ENCODE measurements around the gene CGAS.

DNA sequence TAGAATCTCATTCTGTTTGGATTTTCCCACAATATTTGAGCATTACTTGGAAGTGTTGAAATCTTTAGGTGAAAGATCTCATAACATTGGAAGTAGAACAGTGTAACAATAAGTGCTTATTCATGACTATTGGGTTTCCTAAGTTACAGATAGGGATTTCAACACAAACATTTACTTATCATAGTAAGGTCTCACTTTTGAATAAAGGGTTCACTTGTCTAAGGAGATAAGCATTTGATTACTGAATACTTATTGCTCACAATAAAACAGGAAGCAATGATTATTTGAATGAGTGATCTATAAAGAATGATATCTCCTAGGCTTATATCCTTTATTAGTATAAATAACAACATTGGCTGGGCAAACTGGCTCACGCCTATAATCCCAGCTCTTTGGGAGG is 42.7 kb downstream of the CGAS start:
- TF ChIP-seq TAF1 (IDR thresholded peaks at IDR 0.05; ENCODE audit: borderline replicate concordance, insufficient read depth, low read length), result no peak
- TF ChIP-seq, protein P1, sequence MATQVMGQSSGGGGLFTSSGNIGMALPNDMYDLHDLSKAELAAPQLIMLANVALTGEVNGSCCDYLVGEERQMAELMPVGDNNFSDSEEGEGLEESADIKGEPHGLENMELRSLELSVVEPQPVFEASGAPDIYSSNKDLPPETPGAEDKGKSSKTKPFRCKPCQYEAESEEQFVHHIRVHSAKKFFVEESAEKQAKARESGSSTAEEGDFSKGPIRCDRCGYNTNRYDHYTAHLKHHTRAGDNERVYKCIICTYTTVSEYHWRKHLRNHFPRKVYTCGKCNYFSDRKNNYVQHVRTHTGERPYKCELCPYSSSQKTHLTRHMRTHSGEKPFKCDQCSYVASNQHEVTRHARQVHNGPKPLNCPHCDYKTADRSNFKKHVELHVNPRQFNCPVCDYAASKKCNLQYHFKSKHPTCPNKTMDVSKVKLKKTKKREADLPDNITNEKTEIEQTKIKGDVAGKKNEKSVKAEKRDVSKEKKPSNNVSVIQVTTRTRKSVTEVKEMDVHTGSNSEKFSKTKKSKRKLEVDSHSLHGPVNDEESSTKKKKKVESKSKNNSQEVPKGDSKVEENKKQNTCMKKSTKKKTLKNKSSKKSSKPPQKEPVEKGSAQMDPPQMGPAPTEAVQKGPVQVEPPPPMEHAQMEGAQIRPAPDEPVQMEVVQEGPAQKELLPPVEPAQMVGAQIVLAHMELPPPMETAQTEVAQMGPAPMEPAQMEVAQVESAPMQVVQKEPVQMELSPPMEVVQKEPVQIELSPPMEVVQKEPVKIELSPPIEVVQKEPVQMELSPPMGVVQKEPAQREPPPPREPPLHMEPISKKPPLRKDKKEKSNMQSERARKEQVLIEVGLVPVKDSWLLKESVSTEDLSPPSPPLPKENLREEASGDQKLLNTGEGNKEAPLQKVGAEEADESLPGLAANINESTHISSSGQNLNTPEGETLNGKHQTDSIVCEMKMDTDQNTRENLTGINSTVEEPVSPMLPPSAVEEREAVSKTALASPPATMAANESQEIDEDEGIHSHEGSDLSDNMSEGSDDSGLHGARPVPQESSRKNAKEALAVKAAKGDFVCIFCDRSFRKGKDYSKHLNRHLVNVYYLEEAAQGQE (IDR thresholded peaks at IDR 0.05; ENCODE audit: insufficient read depth in 1 of 2, low read depth in 2 of 2, low read length in 2 of 2), result no peak
- TF ChIP-seq POLR2AphosphoS5 (IDR thresholded peaks at IDR 0.05; ENCODE audit: low read depth, low read length), result no peak
- TF ChIP-seq FOXP2 (optimal IDR thresholded peaks at IDR 0.05; ENCODE audit: borderline replicate concordance, extremely low read depth, extremely low read length, insufficient read depth), result no peak
- TF ChIP-seq SIN3A (IDR thresholded peaks at IDR 0.05; ENCODE audit: borderline replicate concordance, insufficient read depth, low read length), result no peak
